ENCODE data around the gene DDX24.

- no peak for TF ChIP-seq CTCF (conservative IDR thresholded peaks at IDR 0.05 in 1 of 2, IDR thresholded peaks at IDR 0.05 in 1 of 2; ENCODE audit: extremely low read depth in 1 of 2, insufficient read depth in 1 of 2, low read depth in 1 of 2, low read length in 2 of 2)
- no peak for TF ChIP-seq EZH2 (IDR thresholded peaks at IDR 0.05; ENCODE audit: borderline replicate concordance, low read length)
These were observed 30.6 kb downstream of the DDX24 start for GRCh38 chr14:94050231-94050880.
